Fibroblast of pulmonary artery (primary cell): ENCODE measurements around the gene ATP5ME.
A peak's percentile ranks its signal among the peaks of the same experiment; 100 is the strongest.
"Not testable (repeated sequence)": the region's sequence is repeated elsewhere in the genome, so short reads cannot be mapped to it uniquely, and the experiment has no call there.

Experiments used
- DNase-seq: peaks from one replicate; pipeline ENCODE4 v3.0.0-alpha.2; 2010; ENCODE audit warnings: low read depth
- H3K4me3 ChIP-seq: replicated peaks from 2 replicates; pipeline ENCODE4 v1.5.1; 2011; ENCODE audit warnings: low read depth, mild to moderate bottlenecking, control low read depth, low read length, moderate library complexity
- TF ChIP-seq, protein P1 (sequence below): IDR thresholded peaks from 2 replicates; pipeline ENCODE4 v1.5.1; 2011; ENCODE audit warnings: mild to moderate bottlenecking, control low read depth, low read length, inconsistent platforms; ENCODE audit errors: missing control alignments

ATP5ME gene

DNA sequence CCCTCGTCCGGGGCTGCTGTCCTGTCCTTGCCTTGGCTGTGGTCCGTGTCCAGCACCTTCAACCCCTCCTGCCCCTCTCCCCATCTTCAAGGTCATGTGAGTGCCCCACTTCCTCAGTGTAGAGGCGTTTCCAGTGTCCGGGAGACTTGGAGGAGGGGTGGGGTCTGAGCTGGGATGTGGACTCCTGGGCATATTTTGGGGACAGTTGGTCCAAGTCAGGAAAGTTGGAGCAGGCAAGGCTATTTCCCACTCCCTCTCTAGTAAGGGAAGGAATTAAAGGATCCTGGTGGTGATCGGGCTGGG is 34.5 kb upstream of the ATP5ME start:
- no peak overlapping the region for H3K4me3 ChIP-seq
- no peak for DNase-seq
- TF ChIP-seq, protein P1, sequence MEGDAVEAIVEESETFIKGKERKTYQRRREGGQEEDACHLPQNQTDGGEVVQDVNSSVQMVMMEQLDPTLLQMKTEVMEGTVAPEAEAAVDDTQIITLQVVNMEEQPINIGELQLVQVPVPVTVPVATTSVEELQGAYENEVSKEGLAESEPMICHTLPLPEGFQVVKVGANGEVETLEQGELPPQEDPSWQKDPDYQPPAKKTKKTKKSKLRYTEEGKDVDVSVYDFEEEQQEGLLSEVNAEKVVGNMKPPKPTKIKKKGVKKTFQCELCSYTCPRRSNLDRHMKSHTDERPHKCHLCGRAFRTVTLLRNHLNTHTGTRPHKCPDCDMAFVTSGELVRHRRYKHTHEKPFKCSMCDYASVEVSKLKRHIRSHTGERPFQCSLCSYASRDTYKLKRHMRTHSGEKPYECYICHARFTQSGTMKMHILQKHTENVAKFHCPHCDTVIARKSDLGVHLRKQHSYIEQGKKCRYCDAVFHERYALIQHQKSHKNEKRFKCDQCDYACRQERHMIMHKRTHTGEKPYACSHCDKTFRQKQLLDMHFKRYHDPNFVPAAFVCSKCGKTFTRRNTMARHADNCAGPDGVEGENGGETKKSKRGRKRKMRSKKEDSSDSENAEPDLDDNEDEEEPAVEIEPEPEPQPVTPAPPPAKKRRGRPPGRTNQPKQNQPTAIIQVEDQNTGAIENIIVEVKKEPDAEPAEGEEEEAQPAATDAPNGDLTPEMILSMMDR, result no peak

DNA sequence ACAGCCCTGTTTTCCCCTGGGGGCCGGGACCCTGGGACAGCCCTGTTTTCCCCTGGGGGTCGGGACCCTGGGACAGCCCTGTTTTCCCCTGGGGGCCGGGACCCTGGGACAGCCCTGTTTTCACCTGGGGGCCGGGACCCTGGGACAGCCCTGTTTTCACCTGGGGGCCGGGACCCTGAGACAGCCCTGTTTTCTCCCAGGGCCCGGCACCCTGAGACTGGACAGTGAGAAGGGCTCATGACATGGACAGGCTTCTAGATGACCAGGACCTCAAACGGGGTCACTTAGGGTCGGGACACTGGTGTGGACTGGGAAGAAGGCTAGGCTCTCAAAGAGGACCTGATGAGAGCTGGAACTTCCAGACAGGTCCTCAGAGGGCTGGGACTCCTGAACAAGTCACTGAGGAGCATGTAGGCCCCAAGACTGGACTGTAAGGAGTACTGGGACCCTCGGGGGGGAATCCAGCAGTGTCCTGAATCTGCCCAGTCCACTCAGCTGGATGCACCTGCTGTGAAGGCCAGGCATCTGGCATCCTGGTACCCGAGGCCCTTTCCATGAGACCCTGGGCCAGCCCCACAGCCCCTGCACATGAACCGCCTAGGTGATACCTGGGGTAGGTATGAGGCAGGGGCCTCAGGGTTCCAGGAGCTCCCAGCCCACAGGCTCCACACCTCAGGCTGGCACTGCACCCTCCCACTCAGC is 34.0 kb upstream of the ATP5ME start:
- TF ChIP-seq, protein P1, result no peak
- no peak for DNase-seq
- no peak overlapping the region for H3K4me3 ChIP-seq

DNA sequence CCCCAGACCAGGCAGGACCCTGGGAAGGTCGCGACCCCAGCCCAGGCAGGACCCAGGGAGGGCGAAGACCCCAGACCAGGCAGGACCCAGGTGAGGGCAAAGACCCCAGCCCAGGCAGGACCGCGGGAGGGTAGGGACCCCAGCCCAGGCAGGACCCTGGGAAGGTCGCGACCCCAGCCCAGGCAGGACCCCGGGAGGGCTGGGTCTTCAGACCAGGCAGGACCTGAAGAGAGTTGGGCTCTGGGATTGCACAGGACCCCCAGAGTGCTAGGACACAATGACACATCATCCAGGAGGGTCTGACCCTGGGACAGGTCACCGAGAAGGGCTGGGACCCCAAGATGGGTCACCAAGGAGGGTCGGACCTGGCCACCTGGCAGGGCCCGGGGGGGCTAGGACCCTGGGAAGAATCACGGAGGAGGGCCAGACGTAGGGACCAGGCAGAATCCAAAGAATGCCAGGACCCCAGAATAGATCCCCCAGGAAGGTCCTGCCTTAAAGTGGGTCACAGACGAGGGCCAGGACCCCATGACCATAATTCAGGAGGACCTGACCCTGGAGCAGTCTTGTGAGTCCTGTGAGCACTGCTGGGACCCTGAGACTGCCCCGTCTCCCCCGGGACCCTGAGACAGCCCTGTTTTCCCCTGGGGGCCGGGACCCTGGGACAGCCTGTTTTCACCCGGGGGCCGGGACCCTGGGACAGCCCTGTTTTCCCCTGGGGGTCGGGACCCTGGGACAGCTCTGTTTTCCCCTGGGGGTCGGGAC is 32.9 kb upstream of the ATP5ME start:
- H3K4me3 ChIP-seq, result peak overlapping the region; percentile 85
- TF ChIP-seq, protein P1, result no peak
- DNase-seq, result no peak

DNA sequence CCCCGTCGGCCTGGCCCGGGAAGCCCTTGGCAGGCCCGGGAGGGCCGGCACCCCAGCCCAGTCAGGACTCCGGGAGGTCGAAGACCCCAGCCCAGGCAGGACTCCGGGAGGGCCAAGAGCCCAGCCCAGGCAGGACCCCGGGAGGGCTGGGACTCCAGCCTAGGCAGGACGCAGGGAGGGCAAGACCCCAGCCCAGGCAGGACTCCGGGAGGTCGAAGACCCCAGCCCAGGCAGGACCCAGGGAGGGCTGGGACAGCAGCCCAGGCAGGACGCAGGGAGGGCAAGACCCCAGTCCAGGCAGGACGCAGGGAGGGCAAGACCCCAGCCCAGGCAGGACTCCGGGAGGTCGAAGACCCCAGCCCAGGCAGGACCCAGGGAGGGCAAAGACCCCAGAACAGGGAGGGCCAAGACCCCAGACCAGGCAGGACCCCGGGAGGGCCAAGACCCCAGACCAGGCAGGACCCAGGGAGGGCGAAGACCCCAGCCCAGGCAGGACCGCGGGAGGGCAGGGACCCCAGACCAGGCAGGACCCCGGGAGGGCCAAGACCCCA is 32.1 kb upstream of the ATP5ME start:
- DNase-seq, result not testable (repeated sequence)
- H3K4me3 ChIP-seq, result peak overlapping the region; percentile 85

DNA sequence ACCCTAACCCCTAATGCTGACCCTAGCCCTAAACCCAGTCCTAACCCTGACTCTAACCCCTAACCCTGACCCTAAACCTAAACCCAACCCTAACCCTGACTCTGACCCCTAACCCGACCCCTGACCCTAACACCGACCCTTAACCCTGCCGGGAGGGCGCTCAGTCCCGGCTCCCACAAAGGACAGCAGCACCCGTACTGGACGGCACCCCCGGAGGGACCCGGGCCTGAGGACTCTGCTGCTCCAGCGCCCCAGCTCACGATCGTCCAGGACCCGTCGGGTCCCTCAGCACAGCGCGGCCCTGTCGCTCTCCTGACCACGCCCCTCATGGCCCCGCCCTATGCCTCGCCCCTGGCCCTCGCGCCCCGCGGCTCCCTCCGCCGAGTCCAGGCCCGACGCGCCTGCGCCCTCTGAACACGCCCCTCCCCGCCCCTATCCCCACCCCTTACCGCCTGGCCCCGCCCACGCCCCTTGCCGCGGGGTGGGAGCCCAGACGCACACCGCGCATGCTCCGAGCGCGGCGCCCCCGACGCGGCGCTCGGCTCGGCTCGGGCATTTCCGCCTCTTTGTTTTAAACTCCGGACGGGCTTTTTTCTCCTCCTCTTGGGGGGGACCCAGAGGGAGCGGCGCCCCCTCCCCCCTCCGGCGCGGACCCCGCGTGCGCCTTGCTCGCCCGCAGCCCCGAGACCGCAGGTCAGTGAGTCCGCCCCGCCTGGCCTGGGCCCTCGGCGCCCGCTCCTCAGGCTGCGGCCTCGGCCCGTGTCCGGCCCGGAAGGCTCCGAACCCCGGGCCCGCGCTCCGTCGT is 31.4 kb upstream of the ATP5ME start, which contains the start of gene PCGF3:
TSS of gene PCGF3 (plus strand) at position 555 of the 805 bp plus-strand sequence. CDS start 27,849 bp downstream, outside the sequence.
- peak within 1 kb of the TSS; percentile 85 for H3K4me3 ChIP-seq
- DNase-seq, result peak; percentile 97
- TF ChIP-seq, protein P1, result no peak

DNA sequence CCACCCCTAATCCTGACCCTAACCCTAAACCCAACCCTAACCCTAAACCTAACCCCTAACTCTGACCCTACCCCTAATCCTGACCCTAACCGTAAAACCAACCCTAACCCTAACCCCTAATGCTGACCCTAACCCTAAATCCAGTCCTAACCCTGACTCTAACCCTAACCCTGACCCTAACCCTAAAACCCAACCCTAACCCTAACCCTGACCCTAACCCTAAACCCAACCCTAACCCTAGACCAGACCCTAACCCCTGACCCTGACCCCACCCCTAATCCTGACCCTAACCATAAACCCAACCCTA is 30.8 kb upstream of the ATP5ME start:
- TF ChIP-seq, protein P1, result no peak
- H3K4me3 ChIP-seq, result peak overlapping the region; percentile 52
- no peak for DNase-seq

DNA sequence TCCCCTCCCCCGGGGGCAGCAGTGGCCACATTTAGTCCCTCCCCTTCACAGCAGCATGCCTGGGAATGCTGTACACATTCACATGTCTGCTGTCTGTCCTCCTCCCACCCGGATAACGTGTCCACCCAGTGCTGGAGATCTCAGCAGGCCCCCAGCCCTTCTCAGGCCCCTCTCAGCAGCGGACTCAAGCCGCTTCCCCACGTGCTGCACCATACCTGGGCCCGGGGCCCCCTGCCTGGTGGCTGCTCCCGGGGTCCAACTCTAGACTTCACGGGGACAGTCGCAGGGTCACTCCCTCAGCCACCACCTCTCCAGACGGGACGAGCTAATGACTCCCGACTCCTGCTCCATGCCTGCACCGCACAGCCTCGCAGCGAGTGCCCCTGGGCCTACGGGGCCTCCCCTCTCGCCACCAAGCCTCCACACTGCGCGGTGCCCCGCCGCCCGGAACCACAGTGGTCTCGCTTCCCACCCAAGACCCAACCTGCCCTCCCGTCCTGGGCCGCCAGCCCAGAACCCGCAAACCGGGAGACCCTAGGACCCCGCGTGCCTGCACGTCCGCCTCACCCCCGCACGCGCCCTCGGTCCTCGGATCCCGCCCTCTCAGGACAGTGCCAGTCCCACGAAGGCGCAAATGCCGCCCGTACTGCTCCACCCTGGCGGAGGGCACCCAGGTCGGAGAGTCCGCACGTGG is 30.3 kb upstream of the ATP5ME start:
- no peak for DNase-seq
- TF ChIP-seq, protein P1, result no peak
- H3K4me3 ChIP-seq, result no peak overlapping the region
